ENCODE data around the gene HRNR. TPM values are rescaled to one million over a fixed set of nuclear protein-coding genes. Genes with fewer than 3 reads are reported as not detected.
"Not testable (repeated sequence)": the region's sequence is repeated elsewhere in the genome, so short reads cannot be mapped to it uniquely, and the experiment has no call there.

HRNR gene
- total RNA-seq (ENCODE audit: unreplicated experiment) = not detected
- long read RNA-seq = 0 reads

GRCh38 chr1:152224093-152224492 lies at the start of gene HRNR:
Gene HRNR, minus strand, starts transcription at chr1:152224193. Its CDS starts 940 bp downstream, at chr1:152223253.
- Mint-ChIP-seq H3K27ac (ENCODE audit: unreplicated experiment) (no peak within 1 kb of the TSS), H3K27me3 (ENCODE audit: unreplicated experiment) (peaks cover 4% of the 10 kb centered on the region), H3K9me3 (ENCODE audit: unreplicated experiment) (peaks cover 2% of the 10 kb centered on the region), H3K36me3 (ENCODE audit: low read depth, unreplicated experiment) (peaks cover 9% of the 10 kb centered on the region), H3K4me3 (ENCODE audit: unreplicated experiment) (no peak within 1 kb of the TSS), H3K4me1 (ENCODE audit: unreplicated experiment) (peaks cover 11% of the 10 kb centered on the region)
- TF ChIP-seq CTCF (IDR thresholded peaks at IDR 0.05; ENCODE audit: unreplicated experiment) = no peak
- DNase-seq (ENCODE audit: low spot score) = no peak

GRCh38 chr1:152256394-152256793 lies 32.4 kb upstream of the HRNR start:
- H3K9me3 Mint-ChIP-seq (ENCODE audit: unreplicated experiment); H3K36me3 Mint-ChIP-seq (ENCODE audit: low read depth, unreplicated experiment); H3K27ac Mint-ChIP-seq (ENCODE audit: unreplicated experiment): not testable (repeated sequence)

GRCh38 chr1:152252157-152252556 lies 28.2 kb upstream of the HRNR start:
- Mint-ChIP-seq H3K36me3 (ENCODE audit: low read depth, unreplicated experiment) (no peaks in the 10 kb centered on the region), H3K9me3 (ENCODE audit: unreplicated experiment) (no peaks in the 10 kb centered on the region), H3K4me1 (ENCODE audit: unreplicated experiment) (no peaks in the 10 kb centered on the region), H3K27ac (ENCODE audit: unreplicated experiment) (no peak overlapping the region), H3K27me3 (ENCODE audit: unreplicated experiment) (peaks cover 4% of the 10 kb centered on the region), H3K4me3 (ENCODE audit: unreplicated experiment) (no peak overlapping the region)
- no peak for TF ChIP-seq CTCF (IDR thresholded peaks at IDR 0.05; ENCODE audit: unreplicated experiment)
- DNase-seq (ENCODE audit: low spot score) = no peak

More at GRCh38 chr1:152256394-152256793, 32.4 kb upstream of the HRNR start:
- H3K27me3 Mint-ChIP-seq (ENCODE audit: unreplicated experiment); H3K4me3 Mint-ChIP-seq (ENCODE audit: unreplicated experiment); DNase-seq (ENCODE audit: low spot score); H3K4me1 Mint-ChIP-seq (ENCODE audit: unreplicated experiment): not testable (repeated sequence)

- DNase-seq (ENCODE audit: low spot score) = no peak
- Mint-ChIP-seq H3K4me3 (ENCODE audit: unreplicated experiment) (no peak overlapping the region), H3K4me1 (ENCODE audit: unreplicated experiment) (no peaks in the 10 kb centered on the region), H3K9me3 (ENCODE audit: unreplicated experiment) (no peaks in the 10 kb centered on the region), H3K27me3 (ENCODE audit: unreplicated experiment) (peaks cover 4% of the 10 kb centered on the region), H3K36me3 (ENCODE audit: low read depth, unreplicated experiment) (no peaks in the 10 kb centered on the region), H3K27ac (ENCODE audit: unreplicated experiment) (no peak overlapping the region)
- no peak for TF ChIP-seq CTCF (IDR thresholded peaks at IDR 0.05; ENCODE audit: unreplicated experiment)
These were observed 27.4 kb upstream of the HRNR start for GRCh38 chr1:152251391-152251790.

GRCh38 chr1:152247316-152247715 lies 23.3 kb upstream of the HRNR start:
- H3K4me1 Mint-ChIP-seq (ENCODE audit: unreplicated experiment) = no peaks in the 10 kb centered on the region
- no peak for TF ChIP-seq CTCF (IDR thresholded peaks at IDR 0.05; ENCODE audit: unreplicated experiment)
- H3K4me3 Mint-ChIP-seq (ENCODE audit: unreplicated experiment) = no peak overlapping the region
- H3K36me3 Mint-ChIP-seq (ENCODE audit: low read depth, unreplicated experiment) = no peaks in the 10 kb centered on the region
- no peaks in the 10 kb centered on the region for H3K9me3 Mint-ChIP-seq (ENCODE audit: unreplicated experiment)
- no peak overlapping the region for H3K27ac Mint-ChIP-seq (ENCODE audit: unreplicated experiment)
- DNase-seq (ENCODE audit: low spot score) = no peak
- H3K27me3 Mint-ChIP-seq (ENCODE audit: unreplicated experiment) = peaks cover 1% of the 10 kb centered on the region

Measured in endothelial cell (in vitro differentiated cells).